Measurements from ENCODE around the gene H19. TPM values are rescaled to one million over a fixed set of nuclear protein-coding genes. Genes with fewer than 3 reads are reported as not detected.

The H19 gene
- total and polyA plus RNA-seq, 8 donors, result 119 to 1,133 (median 825) TPM

DNA sequence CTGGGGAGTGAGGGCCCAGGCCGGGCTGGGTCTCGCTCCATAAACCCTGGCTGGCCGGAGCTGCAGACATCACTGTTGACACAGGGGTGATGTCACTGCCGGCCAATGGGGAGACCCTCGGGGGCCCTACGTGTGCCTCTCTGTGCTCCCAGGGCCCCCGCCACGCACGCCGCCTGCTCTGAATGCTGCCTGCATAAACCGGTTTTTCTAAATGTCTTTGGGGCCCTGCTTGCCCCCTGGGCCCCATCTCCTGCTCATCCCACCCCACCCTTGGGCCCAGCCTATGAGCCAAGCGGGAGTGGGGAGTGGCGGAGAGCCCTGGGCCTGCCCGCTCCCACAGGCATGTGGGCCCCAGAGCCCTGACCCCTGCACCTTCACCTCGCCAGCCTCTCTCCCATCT lies 7.7 kb downstream of the H19 start:
- no peak overlapping the region for H3K27ac ChIP-seq
- H3K36me3 ChIP-seq, result no peaks in the 10 kb centered on the region
- ATAC-seq, result no peak
- no peak overlapping the region for H3K4me3 ChIP-seq
- intact Hi-C loops (cut with DNase I), result no loop called here
- no peaks in the 10 kb centered on the region for H3K9me3 ChIP-seq
- TF ChIP-seq, protein P1, sequence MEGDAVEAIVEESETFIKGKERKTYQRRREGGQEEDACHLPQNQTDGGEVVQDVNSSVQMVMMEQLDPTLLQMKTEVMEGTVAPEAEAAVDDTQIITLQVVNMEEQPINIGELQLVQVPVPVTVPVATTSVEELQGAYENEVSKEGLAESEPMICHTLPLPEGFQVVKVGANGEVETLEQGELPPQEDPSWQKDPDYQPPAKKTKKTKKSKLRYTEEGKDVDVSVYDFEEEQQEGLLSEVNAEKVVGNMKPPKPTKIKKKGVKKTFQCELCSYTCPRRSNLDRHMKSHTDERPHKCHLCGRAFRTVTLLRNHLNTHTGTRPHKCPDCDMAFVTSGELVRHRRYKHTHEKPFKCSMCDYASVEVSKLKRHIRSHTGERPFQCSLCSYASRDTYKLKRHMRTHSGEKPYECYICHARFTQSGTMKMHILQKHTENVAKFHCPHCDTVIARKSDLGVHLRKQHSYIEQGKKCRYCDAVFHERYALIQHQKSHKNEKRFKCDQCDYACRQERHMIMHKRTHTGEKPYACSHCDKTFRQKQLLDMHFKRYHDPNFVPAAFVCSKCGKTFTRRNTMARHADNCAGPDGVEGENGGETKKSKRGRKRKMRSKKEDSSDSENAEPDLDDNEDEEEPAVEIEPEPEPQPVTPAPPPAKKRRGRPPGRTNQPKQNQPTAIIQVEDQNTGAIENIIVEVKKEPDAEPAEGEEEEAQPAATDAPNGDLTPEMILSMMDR (IDR thresholded peaks at IDR 0.05), result no peak
- DNase-seq, result no peak
- no peaks in the 10 kb centered on the region for H3K4me1 ChIP-seq
- no peaks in the 10 kb centered on the region for H3K27me3 ChIP-seq

DNA sequence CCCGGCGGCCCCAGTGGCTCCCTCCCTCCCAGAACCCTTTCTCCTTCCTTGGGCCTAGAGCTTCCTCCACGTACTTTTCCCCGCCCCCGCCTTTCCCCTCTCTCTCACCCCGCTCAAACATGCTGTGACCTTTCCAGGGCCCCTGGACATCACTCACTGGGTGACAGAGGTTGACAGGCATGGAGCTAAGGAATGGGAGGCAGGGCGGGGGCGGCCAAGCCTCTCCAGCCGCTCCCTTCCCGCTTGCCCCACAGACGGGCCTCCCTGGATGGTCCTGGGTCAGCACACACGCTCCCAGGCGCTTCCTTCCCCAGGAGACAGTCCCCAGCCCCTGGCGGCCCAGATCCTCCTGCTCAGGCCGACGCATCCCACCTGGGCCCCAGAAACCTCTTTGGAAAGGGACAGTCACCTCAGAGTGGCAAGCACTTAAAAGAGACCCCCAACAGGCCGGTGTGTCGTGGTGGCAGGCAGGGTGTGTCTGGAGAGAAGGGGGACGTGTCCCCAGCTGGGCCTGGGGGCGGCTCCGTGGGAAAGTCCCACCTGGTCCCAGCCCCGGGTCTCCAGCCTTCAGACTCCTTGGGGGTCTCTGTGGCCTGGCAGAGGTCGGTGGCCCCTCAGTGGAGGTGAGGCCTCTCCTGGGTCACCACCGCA lies 8.8 kb downstream of the H19 start:
- intact Hi-C loops (cut with DNase I), result no loop called here
- DNase-seq (peak in 2 of 4 donors; percentile 9 to 26), ATAC-seq (peak; percentile 17)
- H3K27ac ChIP-seq, result no peak overlapping the region
- no peaks in the 10 kb centered on the region for H3K4me1 ChIP-seq
- no peaks in the 10 kb centered on the region for H3K27me3 ChIP-seq
- TF ChIP-seq, protein P1 (IDR thresholded peaks at IDR 0.05), result no peak
- H3K36me3 ChIP-seq, result no peaks in the 10 kb centered on the region
- H3K9me3 ChIP-seq, result no peaks in the 10 kb centered on the region
- no peak overlapping the region for H3K4me3 ChIP-seq

DNA sequence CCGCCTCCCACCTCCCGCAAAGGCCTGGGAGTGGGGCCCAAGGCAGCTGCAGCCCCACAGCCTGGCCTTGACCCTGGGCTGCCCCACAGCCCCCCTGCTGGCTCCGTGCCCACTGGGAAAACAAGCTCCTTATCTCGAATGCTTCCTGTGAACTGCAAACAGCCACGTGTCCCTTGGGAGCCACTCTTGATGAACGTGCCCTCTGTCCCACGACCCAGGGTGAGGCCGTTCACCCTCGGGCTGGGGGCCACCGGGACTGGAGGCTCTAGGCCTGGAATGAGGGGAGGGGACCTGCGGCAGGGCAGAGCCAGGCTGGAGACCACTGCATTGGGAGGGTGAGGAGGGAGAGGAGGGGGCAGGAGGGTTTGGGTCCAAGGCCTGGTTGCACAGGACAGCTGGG lies 9.5 kb downstream of the H19 start:
- Histone ChIP-seq H3K4me3 (no peak overlapping the region), H3K4me1 (no peaks in the 10 kb centered on the region), H3K36me3 (no peaks in the 10 kb centered on the region), H3K9me3 (no peaks in the 10 kb centered on the region), H3K27ac (no peak overlapping the region), H3K27me3 (no peaks in the 10 kb centered on the region)
- intact Hi-C loops (cut with DNase I), result no loop called here
- DNase-seq, result no peak
- ATAC-seq, result no peak
- TF ChIP-seq, protein P1 (IDR thresholded peaks at IDR 0.05), result no peak

DNA sequence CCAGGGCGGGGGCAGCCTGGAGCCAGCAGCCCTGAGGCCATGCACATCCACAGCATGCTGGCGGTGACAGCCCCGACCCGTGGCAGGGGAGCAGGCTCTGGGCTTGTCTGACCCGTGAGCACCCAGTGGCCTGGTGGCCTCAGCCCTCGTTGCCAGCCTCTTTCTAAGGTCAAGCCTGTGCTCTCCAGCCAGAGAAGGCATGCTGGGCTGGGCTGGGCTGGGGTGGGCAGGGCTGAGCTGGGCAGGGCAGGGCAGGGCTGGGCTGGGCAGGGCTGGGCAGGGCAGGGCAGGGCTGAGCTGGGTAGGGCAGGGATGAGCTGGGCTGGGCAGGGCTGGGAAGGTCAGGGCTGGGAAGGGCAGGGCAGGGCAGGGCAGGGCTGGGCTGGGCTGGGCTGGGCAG lies 10.6 kb downstream of the H19 start:
- TF ChIP-seq, protein P1 (IDR thresholded peaks at IDR 0.05), result no peak
- intact Hi-C loops (cut with DNase I), result no loop called here
- Histone ChIP-seq H3K4me1 (no peaks in the 10 kb centered on the region), H3K4me3 (no peak overlapping the region), H3K36me3 (no peaks in the 10 kb centered on the region), H3K27me3 (no peaks in the 10 kb centered on the region), H3K27ac (no peak overlapping the region), H3K9me3 (no peaks in the 10 kb centered on the region)
- DNase-seq (no peak), ATAC-seq (peak; percentile 17)

DNA sequence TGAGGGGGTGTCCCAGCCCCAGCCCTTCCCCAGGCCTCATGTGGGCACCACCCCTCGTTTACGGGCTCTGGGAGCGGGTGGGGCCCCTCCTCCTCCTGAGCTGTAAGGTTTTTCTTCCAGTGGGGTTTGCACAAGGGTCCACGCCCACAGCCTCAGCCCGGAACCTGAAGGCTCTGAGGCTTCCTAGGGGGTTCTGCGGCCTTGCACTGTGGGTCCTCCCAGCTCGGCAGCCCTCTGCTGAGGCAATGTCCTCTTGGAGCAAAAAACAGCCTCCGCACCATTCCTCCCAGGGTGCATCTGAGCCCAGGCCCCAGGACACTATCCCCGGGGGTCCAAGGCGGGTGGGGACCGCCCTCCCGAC lies 14.1 kb downstream of the H19 start:
- Histone ChIP-seq H3K9me3 (no peaks in the 10 kb centered on the region), H3K27me3 (no peaks in the 10 kb centered on the region), H3K4me1 (no peaks in the 10 kb centered on the region), H3K36me3 (no peaks in the 10 kb centered on the region), H3K4me3 (no peak overlapping the region), H3K27ac (no peak overlapping the region)
- TF ChIP-seq, protein P1 (IDR thresholded peaks at IDR 0.05), result no peak
- peak in 2 of 4 donors; percentile 15 to 22 for DNase-seq
- intact Hi-C loops (cut with DNase I), result no loop called here
- ATAC-seq, result no peak
